HEK293 (cell line): ENCODE measurements around the gene GCSAM.

Experiments used
- CTCF ChIA-PET: fragments of 350-600 bp; formaldehyde crosslinking; extraction: SDS; loops from one replicate; lab custom pipeline; 2021; ENCODE audit warnings: antibody characterized with exemption; lab: Yijun Ruan, JAX
- POLR2A ChIA-PET: fragments of 300-600 bp; formaldehyde crosslinking; extraction: SDS; loops from one replicate; lab custom pipeline; 2020; ENCODE audit warnings: antibody characterized with exemption, inconsistent platforms; lab: Yijun Ruan, JAX
- H3K27ac ChIP-seq: fragments of 200-500 bp; sonication (Bioruptor generic); 2 replicates; pipeline ENCODE4 v1.5.1; 2014; ENCODE audit warnings: low read depth, low read length, control low read depth, inconsistent platforms; ENCODE audit errors: extremely low read depth
- H3K36me3 ChIP-seq, 2 experiments: fragments of 200-500 bp in 1 of 2; sonication (Bioruptor generic) in 1 of 2; 1 replicate in 1 of 2; 2 replicates in 1 of 2; pipeline ENCODE4 v1.5.1; 2014 to 2017; ENCODE audit warnings: inconsistent platforms in 2 of 2, low read length in 2 of 2; ENCODE audit not compliant: control insufficient read depth in 2 of 2, insufficient read depth in 1 of 2
- H3K4me1 ChIP-seq: fragments of 200-500 bp; sonication (Bioruptor generic); 2 replicates; pipeline ENCODE4 v1.5.1; 2014; ENCODE audit warnings: mild to moderate bottlenecking, low read length, inconsistent platforms; ENCODE audit not compliant: control insufficient read depth, insufficient read depth
- H3K4me3 ChIP-seq: 2 replicates; pipeline ENCODE4 v1.5.1; 2011; ENCODE audit warnings: low read depth, mild to moderate bottlenecking, control low read depth, low read length, moderate library complexity
- H3K9me3 ChIP-seq: fragments of 200-500 bp; sonication (Bioruptor generic); 2 replicates; pipeline ENCODE4 v1.5.1; 2014; ENCODE audit warnings: low read depth, low read length, inconsistent platforms; ENCODE audit not compliant: control insufficient read depth, insufficient read depth
- FEZF1 ChIP-seq: fragments of 450-650 bp; formaldehyde crosslinking; IDR thresholded peaks from 2 replicates; pipeline ENCODE4 v1.5.1; 2016; ENCODE audit warnings: missing biosample characterization, missing genetic modification characterization
- IKZF3 ChIP-seq: fragments of 450-650 bp; IDR thresholded peaks from 2 replicates; pipeline ENCODE4 v1.5.0; 2018; ENCODE audit warnings: missing biosample characterization, mild to moderate bottlenecking, missing genetic modification characterization, moderate library complexity
- KLF1 ChIP-seq: fragments of 450-650 bp; formaldehyde crosslinking; IDR thresholded peaks from 2 replicates; pipeline ENCODE4 v1.5.1; 2016; ENCODE audit warnings: missing biosample characterization, missing genetic modification characterization
- OSR2 ChIP-seq: fragments of 450-650 bp; formaldehyde crosslinking; IDR thresholded peaks from 2 replicates; pipeline ENCODE4 v1.5.1; 2016; ENCODE audit warnings: missing biosample characterization, missing genetic modification characterization
- OVOL3 ChIP-seq: fragments of 450-650 bp; formaldehyde crosslinking; IDR thresholded peaks from 2 replicates; pipeline ENCODE4 v1.5.1; 2016; ENCODE audit warnings: missing biosample characterization, missing genetic modification characterization
- REPIN1 ChIP-seq: fragments of 450-650 bp; formaldehyde crosslinking; IDR thresholded peaks from 2 replicates; pipeline ENCODE4 v1.5.1; 2017; ENCODE audit warnings: missing biosample characterization, missing genetic modification characterization, low read depth
- SP7 ChIP-seq: fragments of 450-650 bp; formaldehyde crosslinking; IDR thresholded peaks from 2 replicates; pipeline ENCODE4 v1.5.1; 2016; ENCODE audit warnings: missing biosample characterization, missing genetic modification characterization
- TCF7L2 ChIP-seq: IDR thresholded peaks from 2 replicates; pipeline ENCODE4 v1.6.1; 2011; ENCODE audit warnings: low read depth, mild to moderate bottlenecking, inconsistent platforms, low read length, moderate library complexity, borderline replicate concordance
- ZNF10 ChIP-seq: fragments of 450-650 bp; formaldehyde crosslinking; IDR thresholded peaks from 2 replicates; pipeline ENCODE4 v1.5.1; 2017; ENCODE audit warnings: missing biosample characterization, missing genetic modification characterization
- ZNF133 ChIP-seq: fragments of 450-650 bp; formaldehyde crosslinking; IDR thresholded peaks from 2 replicates; pipeline ENCODE4 v1.5.1; 2016; ENCODE audit warnings: missing biosample characterization, missing genetic modification characterization
- ZNF184 ChIP-seq: fragments of 450-650 bp; IDR thresholded peaks from 2 replicates; pipeline ENCODE4 v1.5.1; 2018; ENCODE audit warnings: missing biosample characterization, mild to moderate bottlenecking, missing genetic modification characterization
- ZNF214 ChIP-seq: fragments of 450-650 bp; formaldehyde crosslinking; IDR thresholded peaks from 2 replicates; pipeline ENCODE4 v1.5.1; 2017; ENCODE audit warnings: missing biosample characterization, mild to moderate bottlenecking, missing genetic modification characterization, borderline replicate concordance
- ZNF24 ChIP-seq: fragments of 450-650 bp; formaldehyde crosslinking; IDR thresholded peaks from 2 replicates; pipeline ENCODE4 v1.5.1; 2016; ENCODE audit warnings: missing biosample characterization, missing genetic modification characterization
- ZNF366 ChIP-seq: fragments of 450-650 bp; formaldehyde crosslinking; conservative IDR thresholded peaks from 2 replicates; pipeline ENCODE4 v1.5.1; 2016; ENCODE audit warnings: missing biosample characterization, missing genetic modification characterization
- ZNF510 ChIP-seq: fragments of 450-650 bp; formaldehyde crosslinking; IDR thresholded peaks from 2 replicates; pipeline ENCODE4 v1.5.1; 2018; ENCODE audit warnings: mild to moderate bottlenecking, missing genetic modification characterization, missing biosample characterization; ENCODE audit not compliant: insufficient replicate concordance
- ZNF624 ChIP-seq: fragments of 450-650 bp; formaldehyde crosslinking; IDR thresholded peaks from 2 replicates; pipeline ENCODE4 v1.5.1; 2017; ENCODE audit warnings: missing biosample characterization, missing genetic modification characterization
- ZNF629 ChIP-seq: fragments of 450-650 bp; formaldehyde crosslinking; IDR thresholded peaks from 2 replicates; pipeline ENCODE4 v1.5.1; 2017; ENCODE audit warnings: missing biosample characterization, missing genetic modification characterization
- ZNF843 ChIP-seq: fragments of 450-650 bp; formaldehyde crosslinking; IDR thresholded peaks from 2 replicates; pipeline ENCODE4 v1.5.1; 2016; ENCODE audit warnings: missing biosample characterization, missing genetic modification characterization
- ZSCAN16 ChIP-seq: fragments of 450-650 bp; formaldehyde crosslinking; IDR thresholded peaks from 2 replicates; pipeline ENCODE4 v1.5.1; 2016; ENCODE audit warnings: missing biosample characterization, missing genetic modification characterization
- ZSCAN30 ChIP-seq: fragments of 450-650 bp; IDR thresholded peaks from 2 replicates; pipeline ENCODE4 v1.5.1; 2018; ENCODE audit warnings: missing biosample characterization, mild to moderate bottlenecking, missing genetic modification characterization, moderate library complexity
- TF ChIP-seq, protein P1 (sequence below): fragments of 450-650 bp; formaldehyde crosslinking; IDR thresholded peaks from 2 replicates; pipeline ENCODE4 v1.5.1; 2017; ENCODE audit warnings: missing biosample characterization, missing genetic modification characterization
- TF ChIP-seq, protein P2 (sequence below): fragments of 450-650 bp; formaldehyde crosslinking; IDR thresholded peaks from 2 replicates; pipeline ENCODE4 v1.5.1; 2016; ENCODE audit warnings: missing biosample characterization, missing genetic modification characterization, borderline replicate concordance
- TF ChIP-seq, protein P3 (sequence below): fragments of 450-650 bp; formaldehyde crosslinking; IDR thresholded peaks from 2 replicates; pipeline ENCODE4 v1.5.1; 2017; ENCODE audit warnings: missing biosample characterization, missing genetic modification characterization
- TF ChIP-seq, protein P4 (sequence below): fragments of 450-650 bp; formaldehyde crosslinking; IDR thresholded peaks from 2 replicates; pipeline ENCODE4 v1.5.1; 2016; ENCODE audit warnings: missing biosample characterization, missing genetic modification characterization
- TF ChIP-seq, protein P5 (sequence below): fragments of 450-650 bp; formaldehyde crosslinking; IDR thresholded peaks from 2 replicates; pipeline ENCODE4 v1.5.1; 2016; ENCODE audit warnings: missing biosample characterization, missing genetic modification characterization

Gene GCSAM

DNA sequence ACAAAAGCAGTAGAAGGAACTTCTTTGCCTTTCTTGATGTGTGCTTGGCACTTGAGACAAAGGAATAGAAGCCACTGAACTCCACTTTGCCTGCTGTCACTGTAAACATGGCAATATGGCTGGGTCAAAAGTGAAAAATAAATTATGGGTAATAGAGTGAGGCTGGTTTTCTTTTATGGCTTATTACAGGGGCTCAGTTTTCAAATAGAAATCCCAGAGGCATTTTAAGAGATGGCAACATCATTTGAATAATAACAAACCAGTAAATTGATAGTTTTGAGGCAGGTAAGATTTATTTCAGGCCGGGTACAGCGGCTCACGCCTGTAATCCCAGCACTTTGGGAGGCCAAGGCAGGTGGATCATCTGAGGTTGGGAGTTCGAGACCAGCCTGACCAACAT, 44.1 kb downstream of the GCSAM start:
- no peak overlapping the region for H3K27ac ChIP-seq
- POLR2A ChIA-PET: no interaction called here
- TF ChIP-seq ZSCAN16 (tag by site-specific recombination): no peak
- TF ChIP-seq REPIN1 (tag by site-specific recombination): no peak
- TF ChIP-seq ZNF366: 0 out of 2 replicates have a peak, but pooled peaks have one; percentile 41
- TF ChIP-seq ZNF24: 0 out of 2 replicates have a peak, but pooled peaks have one; percentile 31
- TF ChIP-seq ZNF10: peak; percentile 61; the same call in 1 of the 2 replicates
- no peak for TF ChIP-seq KLF1 (tag by site-specific recombination)
- no peak for TF ChIP-seq TCF7L2
- TF ChIP-seq SP7 (tag by site-specific recombination): peak; percentile 90
- 0 out of 2 replicates have a peak, but pooled peaks have one; percentile 26 for TF ChIP-seq ZNF629 (tag by site-specific recombination)
- TF ChIP-seq, protein P1, sequence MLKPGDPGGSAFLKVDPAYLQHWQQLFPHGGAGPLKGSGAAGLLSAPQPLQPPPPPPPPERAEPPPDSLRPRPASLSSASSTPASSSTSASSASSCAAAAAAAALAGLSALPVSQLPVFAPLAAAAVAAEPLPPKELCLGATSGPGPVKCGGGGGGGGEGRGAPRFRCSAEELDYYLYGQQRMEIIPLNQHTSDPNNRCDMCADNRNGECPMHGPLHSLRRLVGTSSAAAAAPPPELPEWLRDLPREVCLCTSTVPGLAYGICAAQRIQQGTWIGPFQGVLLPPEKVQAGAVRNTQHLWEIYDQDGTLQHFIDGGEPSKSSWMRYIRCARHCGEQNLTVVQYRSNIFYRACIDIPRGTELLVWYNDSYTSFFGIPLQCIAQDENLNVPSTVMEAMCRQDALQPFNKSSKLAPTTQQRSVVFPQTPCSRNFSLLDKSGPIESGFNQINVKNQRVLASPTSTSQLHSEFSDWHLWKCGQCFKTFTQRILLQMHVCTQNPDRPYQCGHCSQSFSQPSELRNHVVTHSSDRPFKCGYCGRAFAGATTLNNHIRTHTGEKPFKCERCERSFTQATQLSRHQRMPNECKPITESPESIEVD (tag by site-specific recombination): peak; percentile 20; the same call in 1 of the 2 replicates
- TF ChIP-seq, protein P2, sequence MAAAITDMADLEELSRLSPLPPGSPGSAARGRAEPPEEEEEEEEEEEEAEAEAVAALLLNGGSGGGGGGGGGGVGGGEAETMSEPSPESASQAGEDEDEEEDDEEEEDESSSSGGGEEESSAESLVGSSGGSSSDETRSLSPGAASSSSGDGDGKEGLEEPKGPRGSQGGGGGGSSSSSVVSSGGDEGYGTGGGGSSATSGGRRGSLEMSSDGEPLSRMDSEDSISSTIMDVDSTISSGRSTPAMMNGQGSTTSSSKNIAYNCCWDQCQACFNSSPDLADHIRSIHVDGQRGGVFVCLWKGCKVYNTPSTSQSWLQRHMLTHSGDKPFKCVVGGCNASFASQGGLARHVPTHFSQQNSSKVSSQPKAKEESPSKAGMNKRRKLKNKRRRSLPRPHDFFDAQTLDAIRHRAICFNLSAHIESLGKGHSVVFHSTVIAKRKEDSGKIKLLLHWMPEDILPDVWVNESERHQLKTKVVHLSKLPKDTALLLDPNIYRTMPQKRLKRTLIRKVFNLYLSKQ (tag by site-specific recombination): no peak
- TF ChIP-seq, protein P3, sequence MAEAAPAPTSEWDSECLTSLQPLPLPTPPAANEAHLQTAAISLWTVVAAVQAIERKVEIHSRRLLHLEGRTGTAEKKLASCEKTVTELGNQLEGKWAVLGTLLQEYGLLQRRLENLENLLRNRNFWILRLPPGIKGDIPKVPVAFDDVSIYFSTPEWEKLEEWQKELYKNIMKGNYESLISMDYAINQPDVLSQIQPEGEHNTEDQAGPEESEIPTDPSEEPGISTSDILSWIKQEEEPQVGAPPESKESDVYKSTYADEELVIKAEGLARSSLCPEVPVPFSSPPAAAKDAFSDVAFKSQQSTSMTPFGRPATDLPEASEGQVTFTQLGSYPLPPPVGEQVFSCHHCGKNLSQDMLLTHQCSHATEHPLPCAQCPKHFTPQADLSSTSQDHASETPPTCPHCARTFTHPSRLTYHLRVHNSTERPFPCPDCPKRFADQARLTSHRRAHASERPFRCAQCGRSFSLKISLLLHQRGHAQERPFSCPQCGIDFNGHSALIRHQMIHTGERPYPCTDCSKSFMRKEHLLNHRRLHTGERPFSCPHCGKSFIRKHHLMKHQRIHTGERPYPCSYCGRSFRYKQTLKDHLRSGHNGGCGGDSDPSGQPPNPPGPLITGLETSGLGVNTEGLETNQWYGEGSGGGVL (tag by site-specific recombination): no peak
- TF ChIP-seq, protein P4, sequence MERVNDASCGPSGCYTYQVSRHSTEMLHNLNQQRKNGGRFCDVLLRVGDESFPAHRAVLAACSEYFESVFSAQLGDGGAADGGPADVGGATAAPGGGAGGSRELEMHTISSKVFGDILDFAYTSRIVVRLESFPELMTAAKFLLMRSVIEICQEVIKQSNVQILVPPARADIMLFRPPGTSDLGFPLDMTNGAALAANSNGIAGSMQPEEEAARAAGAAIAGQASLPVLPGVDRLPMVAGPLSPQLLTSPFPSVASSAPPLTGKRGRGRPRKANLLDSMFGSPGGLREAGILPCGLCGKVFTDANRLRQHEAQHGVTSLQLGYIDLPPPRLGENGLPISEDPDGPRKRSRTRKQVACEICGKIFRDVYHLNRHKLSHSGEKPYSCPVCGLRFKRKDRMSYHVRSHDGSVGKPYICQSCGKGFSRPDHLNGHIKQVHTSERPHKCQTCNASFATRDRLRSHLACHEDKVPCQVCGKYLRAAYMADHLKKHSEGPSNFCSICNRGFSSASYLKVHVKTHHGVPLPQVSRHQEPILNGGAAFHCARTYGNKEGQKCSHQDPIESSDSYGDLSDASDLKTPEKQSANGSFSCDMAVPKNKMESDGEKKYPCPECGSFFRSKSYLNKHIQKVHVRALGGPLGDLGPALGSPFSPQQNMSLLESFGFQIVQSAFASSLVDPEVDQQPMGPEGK (tag by site-specific recombination): no peak
- TF ChIP-seq ZSCAN30 (tag by site-specific recombination): 0 out of 2 replicates have a peak, but pooled peaks have one; percentile 33
- TF ChIP-seq OVOL3: peak; percentile 40; the same call in 1 of the 2 replicates
- no peak for TF ChIP-seq ZNF133
- TF ChIP-seq ZNF184: no peak
- TF ChIP-seq, protein P5, sequence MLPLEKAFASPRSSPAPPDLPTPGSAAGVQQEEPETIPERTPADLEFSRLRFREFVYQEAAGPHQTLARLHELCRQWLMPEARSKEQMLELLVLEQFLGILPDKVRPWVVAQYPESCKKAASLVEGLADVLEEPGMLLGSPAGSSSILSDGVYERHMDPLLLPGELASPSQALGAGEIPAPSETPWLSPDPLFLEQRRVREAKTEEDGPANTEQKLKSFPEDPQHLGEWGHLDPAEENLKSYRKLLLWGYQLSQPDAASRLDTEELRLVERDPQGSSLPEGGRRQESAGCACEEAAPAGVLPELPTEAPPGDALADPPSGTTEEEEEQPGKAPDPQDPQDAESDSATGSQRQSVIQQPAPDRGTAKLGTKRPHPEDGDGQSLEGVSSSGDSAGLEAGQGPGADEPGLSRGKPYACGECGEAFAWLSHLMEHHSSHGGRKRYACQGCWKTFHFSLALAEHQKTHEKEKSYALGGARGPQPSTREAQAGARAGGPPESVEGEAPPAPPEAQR (tag by site-specific recombination): no peak
- peak; percentile 42; the same call in 1 of the 2 replicates for TF ChIP-seq IKZF3 (tag by site-specific recombination)
- no peak for TF ChIP-seq ZNF214 (tag by site-specific recombination)
- no peak for TF ChIP-seq ZNF624
- peak; percentile 46; the same call in 1 of the 2 replicates for TF ChIP-seq ZNF843 (tag by site-specific recombination)
- peak; percentile 53; the same call in 1 of the 2 replicates for TF ChIP-seq FEZF1 (tag by site-specific recombination)
- TF ChIP-seq ZNF510: no peak
- TF ChIP-seq OSR2 (tag by site-specific recombination): peak; percentile 73; the same call in 1 of the 2 replicates
- TF ChIP-seq, all 188 proteins: peak for 12
- H3K4me1 ChIP-seq: peaks cover 14% of the 10 kb centered on the region; the same call in 1 of the 2 replicates
- H3K36me3 ChIP-seq: peaks cover 2 to 4% of the 10 kb centered on the region in 2 experiments; a peak in 2 of 3 replicates
- no peaks in the 10 kb centered on the region for H3K9me3 ChIP-seq
- CTCF ChIA-PET: interaction anchor here (0.5 to 1.5 kb wide), 3 partner anchors 17 to 49 kb away, joined by 3 to 5 read pairs (median 4); no protein-coding TSS in a partner anchor
- no peak overlapping the region for H3K4me3 ChIP-seq
